HG03354 (cell line): Measurements from ENCODE around the gene DRC7.

Experiments used
- ATAC-seq: cut with Tn5 transposase; IDR thresholded peaks from one replicate; pipeline ENCODE4 v1.9.1; 2021; ENCODE audit warnings: mild to moderate bottlenecking; ENCODE audit not compliant: unreplicated experiment, poor library complexity, severe bottlenecking

DRC7 gene

DNA sequence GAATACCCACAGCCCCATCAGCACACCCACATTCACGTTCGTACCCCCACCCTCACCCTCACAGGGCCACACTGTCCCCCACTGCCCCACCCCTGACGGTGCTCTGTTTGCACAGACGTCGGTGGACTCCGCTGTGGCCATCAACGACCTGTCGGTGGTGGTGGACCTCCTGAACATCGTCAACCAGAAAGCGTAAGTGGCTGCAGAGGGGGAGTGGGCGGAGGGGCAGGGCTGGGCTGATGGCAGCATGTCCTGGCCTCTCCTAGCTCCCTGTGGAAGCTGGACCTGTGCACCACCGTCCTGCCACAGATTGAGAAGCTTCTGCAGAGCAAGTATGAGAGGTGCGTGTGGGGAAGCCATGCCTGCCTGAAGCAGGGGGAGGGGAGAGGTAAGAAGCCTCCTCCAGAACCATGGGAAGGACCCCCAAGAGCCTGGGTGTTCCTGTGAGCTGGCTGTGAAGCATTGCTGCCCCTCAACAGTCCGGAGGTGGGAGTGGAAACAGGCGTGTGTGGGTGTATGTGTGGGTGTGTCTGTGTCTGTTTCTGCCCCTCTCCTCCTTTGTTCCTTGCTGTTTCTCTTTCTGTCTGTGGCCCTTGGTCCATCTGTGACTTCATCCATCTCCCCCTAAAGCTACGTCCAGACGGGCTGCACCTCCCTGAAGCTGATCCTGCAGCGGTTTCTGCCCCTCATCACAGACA lies 61.3 kb downstream of the DRC7 start:
- no peak for ATAC-seq

GRCh38 chr16:57756424-57757325 lies 62.1 kb downstream of the DRC7 start:
- ATAC-seq: peak; percentile 7

DNA sequence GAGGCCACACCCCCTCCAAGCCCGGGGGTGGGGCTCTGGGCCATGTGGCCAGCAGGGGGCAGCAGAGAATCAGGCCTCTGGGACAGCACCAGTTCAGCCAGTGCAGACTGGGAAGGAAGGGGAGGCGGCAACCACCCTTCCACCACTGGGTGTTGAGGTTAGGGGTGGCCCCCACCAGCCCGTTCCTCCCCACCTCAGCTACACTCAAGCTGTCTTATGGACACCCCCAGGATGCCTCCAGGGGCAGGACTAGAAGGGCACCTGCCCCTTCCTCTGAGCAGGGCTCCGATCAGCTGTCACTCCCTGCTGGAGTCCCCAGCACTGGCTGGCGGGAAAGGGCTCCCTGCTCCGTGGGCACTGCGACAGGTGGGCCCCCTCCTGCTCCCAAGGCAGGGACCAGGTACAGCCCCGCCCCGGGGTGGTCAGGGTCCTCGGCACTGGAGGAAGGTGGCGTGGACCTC lies 62.8 kb downstream of the DRC7 start:
- ATAC-seq: peak; percentile 91

DNA sequence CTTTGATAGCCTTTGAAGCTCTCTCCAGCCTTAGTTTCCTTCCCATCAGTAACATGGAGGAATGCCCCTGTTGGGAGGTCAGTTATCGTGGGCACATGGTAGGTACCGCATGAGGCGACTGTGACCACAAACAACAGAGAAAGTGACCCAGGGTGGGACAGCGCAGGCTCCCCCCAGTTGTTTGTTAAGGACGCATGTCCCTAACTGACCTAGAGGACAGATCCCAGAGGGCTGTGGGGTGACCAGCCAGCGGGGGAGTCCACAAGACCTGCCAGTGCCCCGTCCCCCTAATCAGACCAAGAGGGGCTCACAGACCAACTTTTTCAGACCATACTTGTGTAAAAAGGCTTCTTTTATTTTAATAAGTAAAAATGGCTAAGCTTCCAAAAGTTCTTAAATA lies 63.3 kb downstream of the DRC7 start:
- ATAC-seq: no peak

DNA sequence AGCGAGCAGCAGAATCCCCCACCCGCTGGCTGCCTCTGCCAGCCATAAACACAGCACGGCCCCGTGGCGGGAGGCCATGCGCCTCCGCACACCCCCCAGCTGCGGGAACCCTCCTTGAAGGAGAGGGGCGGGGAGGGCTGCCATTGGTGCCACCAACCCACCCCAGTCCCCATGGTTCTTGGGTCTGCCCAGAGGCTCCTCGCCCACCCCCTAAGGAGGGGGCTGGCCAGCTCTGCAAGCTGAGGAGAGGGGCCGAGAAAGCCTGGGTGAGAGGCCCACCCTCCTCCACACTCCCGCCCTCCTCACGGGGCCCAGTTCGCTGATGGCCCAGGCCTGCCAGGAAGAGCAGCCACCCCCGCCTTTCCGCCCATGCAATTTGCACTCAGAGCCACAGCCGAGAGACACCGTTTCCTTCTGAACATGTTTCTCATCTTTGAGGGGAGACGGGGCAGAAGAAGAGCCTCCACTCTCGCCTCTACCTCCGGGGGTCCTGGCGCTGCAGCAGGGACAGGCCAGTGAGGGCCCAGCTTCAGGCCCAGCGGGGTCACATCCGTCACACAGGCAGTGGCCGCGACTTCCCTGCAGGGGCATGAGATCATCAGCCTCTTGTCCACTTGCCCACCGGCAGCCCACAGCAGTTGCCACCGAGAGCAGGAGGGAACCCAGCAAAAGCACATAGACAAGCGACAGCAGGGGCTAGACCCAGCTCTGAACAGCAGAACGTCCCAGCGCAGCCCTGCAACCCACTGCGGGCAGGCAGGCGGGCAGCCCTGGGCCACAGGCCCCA lies 63.9 kb downstream of the DRC7 start:
- ATAC-seq: no peak

- ATAC-seq: no peak
Measured at GRCh38 chr16:57759131-57759530, 64.5 kb downstream of the DRC7 start.

- no peak for ATAC-seq
Measured at GRCh38 chr16:57759541-57760356, 65.1 kb downstream of the DRC7 start.

GRCh38 chr16:57760357-57761160 lies 66.0 kb downstream of the DRC7 start:
- ATAC-seq: no peak

DNA sequence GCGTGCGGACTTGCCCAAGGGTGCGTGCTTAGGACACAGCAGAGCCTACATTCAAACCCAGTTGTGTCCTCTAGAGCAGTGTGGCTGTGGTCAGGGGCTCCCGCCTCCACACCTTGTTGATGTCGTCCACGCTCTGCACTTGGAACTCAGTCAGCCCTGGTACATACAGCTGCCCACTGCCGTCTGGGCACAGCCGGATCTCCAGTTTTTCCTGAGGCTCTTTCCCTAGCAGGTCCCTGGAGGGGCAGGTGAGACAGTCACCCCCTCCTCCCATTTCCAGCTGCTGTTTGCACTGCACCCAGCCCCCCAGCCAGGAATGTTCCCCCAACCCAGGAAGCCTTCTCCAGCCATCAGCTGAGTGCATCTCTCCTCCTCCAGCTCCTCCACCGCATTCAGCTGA lies 66.7 kb downstream of the DRC7 start:
- ATAC-seq: no peak

- ATAC-seq: no peak
Measured at GRCh38 chr16:57761957-57762356, 67.4 kb downstream of the DRC7 start.

GRCh38 chr16:57762365-57763040 lies 67.9 kb downstream of the DRC7 start:
- ATAC-seq: no peak

DNA sequence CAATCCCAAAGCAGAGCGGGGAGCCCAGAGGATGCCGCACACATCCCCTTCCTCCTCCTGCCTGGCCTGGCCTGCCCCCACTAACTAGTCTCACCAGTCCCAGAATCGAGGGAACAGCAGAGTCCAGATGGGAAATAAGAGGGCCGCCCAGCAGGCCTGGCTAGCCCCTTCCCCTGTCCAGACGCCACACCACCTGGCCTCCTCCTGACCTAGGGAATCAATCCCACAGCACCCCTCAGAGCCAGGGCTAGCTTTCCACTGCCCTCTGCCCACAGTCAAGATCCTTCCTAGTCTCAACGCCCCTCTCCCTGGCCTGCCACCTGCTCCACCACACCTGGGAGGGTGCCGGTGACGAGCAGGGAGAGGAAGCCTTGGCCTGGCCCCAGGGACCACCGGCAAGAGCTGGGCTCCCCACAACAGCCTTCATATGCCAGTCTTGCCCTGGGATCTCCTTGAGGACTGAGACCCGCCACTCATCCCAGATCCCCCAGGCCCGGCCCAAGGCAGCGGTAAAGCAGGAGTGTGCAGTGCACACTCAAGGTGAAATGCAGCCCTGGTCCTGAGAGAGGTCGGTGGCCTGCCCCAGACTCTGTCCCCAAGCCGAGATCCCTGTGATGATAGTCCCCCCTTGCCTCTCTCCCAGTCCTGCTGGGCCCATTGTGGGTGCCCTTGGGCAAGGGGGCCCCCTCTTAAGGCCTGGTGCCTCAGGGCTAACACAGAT lies 68.8 kb downstream of the DRC7 start:
- ATAC-seq: no peak

GRCh38 chr16:57764006-57764340 lies 69.4 kb downstream of the DRC7 start:
- no peak for ATAC-seq

DNA sequence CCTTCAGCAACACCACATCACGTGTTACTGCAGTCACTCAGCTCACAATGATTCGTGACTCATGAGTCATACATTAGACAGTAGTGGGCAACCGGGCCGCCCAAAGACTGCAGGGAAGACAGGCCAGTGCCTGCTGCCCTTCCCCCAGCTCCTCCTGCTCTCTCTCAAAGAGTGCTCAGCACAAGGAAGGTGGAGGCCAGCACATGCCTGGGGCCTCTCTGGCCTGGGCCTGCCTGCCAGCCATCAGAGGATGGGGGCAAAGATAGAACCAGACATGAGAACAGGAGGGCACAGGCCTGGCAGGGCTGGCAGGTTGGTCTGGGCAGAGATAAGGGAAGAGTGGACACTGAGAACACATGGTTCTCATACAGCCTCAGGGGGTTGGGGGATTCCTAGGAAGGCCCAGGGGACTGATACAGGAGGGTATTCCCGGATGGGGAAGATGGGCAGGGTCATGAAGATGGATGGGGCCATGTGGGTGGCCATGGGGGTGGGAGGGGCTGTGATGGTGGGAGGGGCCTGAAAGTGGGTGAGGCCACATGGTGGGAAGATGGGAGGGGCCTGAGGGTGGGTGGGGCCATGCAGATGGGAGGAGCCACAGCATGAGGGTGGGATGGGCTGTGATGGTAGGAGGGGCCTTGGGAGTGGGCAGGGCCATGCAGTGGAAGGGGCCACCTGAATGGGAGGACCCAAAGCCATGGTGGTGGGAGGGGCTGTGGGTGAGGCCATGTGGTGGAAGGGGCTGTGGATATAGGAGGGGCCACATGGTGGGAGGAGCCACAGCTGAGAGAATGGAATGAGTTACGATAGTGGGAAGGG lies 69.9 kb downstream of the DRC7 start:
- peak; percentile 49 for ATAC-seq

DNA sequence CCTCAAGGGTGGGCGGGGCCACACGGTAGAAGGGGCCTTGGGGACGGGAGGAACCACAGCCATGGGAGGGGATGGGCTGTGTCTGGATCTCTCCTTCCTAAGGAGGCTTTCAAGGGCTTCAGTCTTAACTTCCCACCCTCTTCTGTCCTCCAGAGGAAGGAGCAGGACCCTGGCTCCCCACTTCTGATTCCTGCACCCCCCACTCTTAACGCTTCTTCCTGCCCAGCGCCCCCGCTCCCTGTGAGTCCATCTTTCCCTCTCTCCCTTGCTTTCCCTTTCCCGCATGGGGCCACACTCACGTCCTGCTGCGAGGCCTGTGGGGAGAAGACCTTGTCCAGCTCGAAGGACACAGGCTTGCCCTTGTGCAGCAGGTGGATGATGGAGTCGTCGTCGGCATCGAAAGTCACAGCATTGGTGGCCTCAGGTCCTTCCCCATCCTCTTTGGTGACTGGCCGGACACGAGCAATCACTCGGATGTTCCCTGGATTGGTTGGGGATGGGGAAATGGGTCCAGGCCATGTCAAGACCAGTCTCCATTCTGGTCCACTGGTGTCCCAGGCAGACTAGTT lies 70.6 kb downstream of the DRC7 start:
- no peak for ATAC-seq

- ATAC-seq: no peak
Measured at GRCh38 chr16:57766714-57767348, 72.2 kb downstream of the DRC7 start.
